Endothelial cell of umbilical vein (primary cell): ENCODE measurements around the gene SNU13.

Source experiments
- CTCF ChIP-seq, 2 donors: IDR thresholded peaks; 1 replicate in 1 of 2; 2 replicates in 1 of 2; pipeline ENCODE4 v1.5.1; 2011; ENCODE audit warnings: low read length in 2 of 2, mild to moderate bottlenecking in 2 of 2, moderate library complexity in 2 of 2, control low read depth in 1 of 2, inconsistent platforms in 1 of 2, low read depth in 1 of 2; ENCODE audit not compliant: insufficient read depth in 1 of 2; ENCODE audit errors: extremely low read depth in 1 of 2
- EZH2 ChIP-seq: IDR thresholded peaks from 2 replicates; pipeline ENCODE4 v1.6.1; 2012; ENCODE audit warnings: borderline replicate concordance, low read depth, mild to moderate bottlenecking, moderate library complexity, low read length, inconsistent platforms; ENCODE audit not compliant: severe bottlenecking
- GATA2 ChIP-seq: IDR thresholded peaks from 2 replicates; pipeline ENCODE4 v1.7.0; 2011; ENCODE audit warnings: low read depth, mild to moderate bottlenecking, moderate library complexity, mixed read lengths, low read length; ENCODE audit not compliant: insufficient read length, insufficient read depth
- JUN ChIP-seq: IDR thresholded peaks from 2 replicates; pipeline ENCODE4 v1.6.1; 2011; ENCODE audit warnings: borderline replicate concordance, low read depth; ENCODE audit not compliant: insufficient read length, insufficient read depth
- MAX ChIP-seq: IDR thresholded peaks from 2 replicates; pipeline ENCODE4 v1.6.1; 2011; ENCODE audit not compliant: insufficient read depth, insufficient read length
- MYC ChIP-seq: IDR thresholded peaks from one replicate; pipeline ENCODE4 v1.6.1; 2011; ENCODE audit warnings: mild to moderate bottlenecking, low read depth, low read length
- POLR2A ChIP-seq: IDR thresholded peaks from 2 replicates; pipeline ENCODE4 v1.6.1; 2012; ENCODE audit warnings: low read depth, mild to moderate bottlenecking, control low read depth, low read length
- POLR2AphosphoS5 ChIP-seq: IDR thresholded peaks from 2 replicates; pipeline ENCODE4 v1.6.1; 2012; ENCODE audit warnings: low read depth, mild to moderate bottlenecking, control low read depth, low read length, moderate library complexity; ENCODE audit not compliant: insufficient read depth

DNA sequence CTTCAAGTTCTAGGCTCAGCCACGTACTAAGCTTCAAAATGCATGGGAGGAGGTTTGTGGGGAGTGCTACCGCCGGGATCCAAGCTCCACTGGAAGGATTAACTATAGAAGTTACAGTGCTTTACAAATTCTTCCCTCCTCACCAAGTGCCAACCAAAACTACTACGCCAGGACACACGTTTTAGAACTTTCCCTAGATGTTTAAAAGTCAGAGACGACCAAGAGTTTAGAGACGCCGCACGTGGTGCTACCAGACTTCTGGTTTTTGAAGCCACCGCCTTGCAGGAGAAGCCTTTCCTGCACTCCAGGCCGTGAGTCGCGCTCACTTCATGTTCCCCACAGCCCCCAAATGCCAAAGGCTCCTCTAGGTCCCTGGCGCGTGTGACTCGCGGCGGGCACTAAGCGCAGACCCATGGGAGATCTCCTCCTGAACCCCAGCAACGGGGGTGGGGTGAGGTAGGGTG lies 734 bp downstream of the SNU13 start:
- TF ChIP-seq EZH2: no peak
- TF ChIP-seq CTCF (IDR thresholded peaks at IDR 0.05; ENCODE audit: extremely low read depth in 1 of 2, insufficient read depth in 1 of 2, low read depth in 1 of 2, low read length in 2 of 2): no peak
- TF ChIP-seq JUN: no peak
- no peak for TF ChIP-seq POLR2A
- no peak for TF ChIP-seq POLR2AphosphoS5
- no peak for TF ChIP-seq GATA2
- peak; percentile 62 for TF ChIP-seq MAX
- no peak for TF ChIP-seq MYC
